HG02623 (cell line): ENCODE results near the gene PCBP1.
"Not testable (repeated sequence)": the region's sequence is repeated elsewhere in the genome, so short reads cannot be mapped to it uniquely, and the experiment has no call there.

ENCODE experiments used
- ATAC-seq: cut with Tn5 transposase; IDR thresholded peaks from one replicate; pipeline ENCODE4 v1.9.1; 2021; ENCODE audit warnings: moderate library complexity; ENCODE audit not compliant: unreplicated experiment

PCBP1 gene

GRCh38 chr2:70080610-70081200 lies 6.6 kb upstream of the PCBP1 start:
- ATAC-seq, result no peak

GRCh38 chr2:70081221-70081620 lies 6.1 kb upstream of the PCBP1 start:
- ATAC-seq, result no peak

DNA sequence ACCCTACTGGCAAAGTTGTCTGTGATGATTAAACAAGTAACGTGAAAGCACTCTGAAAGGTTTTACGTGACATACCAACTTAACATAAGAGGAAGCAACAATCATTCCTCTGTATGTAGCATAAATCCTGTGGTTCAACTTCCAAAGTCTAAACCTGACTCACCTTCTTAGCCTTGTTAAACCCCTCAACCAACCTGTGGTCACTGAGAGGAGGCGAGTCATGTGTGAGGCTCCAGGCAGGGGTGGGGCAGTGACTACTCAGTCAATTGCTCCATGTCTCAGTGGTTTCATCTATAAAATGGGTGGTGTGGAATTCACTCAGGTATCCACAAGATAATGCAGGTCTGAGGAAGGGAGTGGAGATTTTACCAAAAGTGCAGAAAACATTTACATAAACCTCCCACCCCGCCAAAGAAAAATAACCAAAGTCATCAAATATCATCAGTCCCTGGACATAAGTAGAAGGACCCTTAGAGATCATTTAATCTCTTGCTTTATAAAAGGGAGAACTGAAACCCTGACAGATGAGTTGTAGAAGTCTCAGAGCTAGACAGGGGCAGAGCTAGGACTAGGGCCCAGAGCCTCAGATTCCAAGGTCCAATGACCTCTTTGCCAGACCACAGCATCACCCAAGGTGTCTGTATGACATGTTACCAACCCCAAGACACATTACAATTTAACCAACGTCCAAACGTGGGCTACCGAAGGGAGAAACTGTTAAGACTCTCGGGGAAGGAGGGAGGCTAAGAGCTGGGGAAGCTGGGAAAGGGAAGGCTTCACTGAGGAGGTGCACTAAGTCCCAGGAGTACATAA lies 3.7 kb upstream of the PCBP1 start:
- ATAC-seq, result no peak

DNA sequence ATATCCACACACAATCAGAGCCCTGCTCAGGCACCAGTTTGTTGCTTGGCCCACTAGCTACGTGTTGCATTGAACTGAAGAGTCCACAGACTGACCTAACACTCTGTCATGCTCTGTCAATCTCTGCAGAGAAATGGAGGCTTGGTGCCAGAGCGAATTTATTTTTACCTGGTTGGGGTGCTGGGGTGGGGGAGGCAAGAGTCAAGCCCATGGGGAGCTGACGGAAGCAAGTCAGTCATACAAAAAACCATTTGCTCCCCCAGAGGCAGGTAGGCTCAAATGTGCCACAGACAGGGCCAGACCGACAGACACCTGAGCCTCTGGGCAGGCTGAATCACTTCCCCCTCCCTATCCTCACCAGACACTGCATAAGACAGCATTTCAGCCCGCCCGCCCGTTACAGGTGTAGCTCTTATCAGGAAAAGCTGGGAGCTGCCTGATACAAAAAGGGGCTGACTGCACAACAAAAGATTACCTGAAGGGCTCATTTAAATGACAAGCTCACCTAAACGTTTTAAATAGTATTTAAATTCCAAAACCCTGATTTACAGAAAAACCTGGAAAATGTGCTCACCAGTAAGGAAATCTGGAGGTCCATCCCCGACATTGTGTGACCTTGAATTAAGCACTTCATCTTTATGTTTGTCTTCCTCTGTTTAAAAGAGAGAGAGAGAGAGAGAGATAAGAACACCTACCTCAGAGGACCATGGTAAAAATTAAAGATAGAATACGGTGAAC lies 2.1 kb upstream of the PCBP1 start:
- no peak for ATAC-seq

- no peak for ATAC-seq
Observed at GRCh38 chr2:70085711-70086277, 1.5 kb upstream of the PCBP1 start.

DNA sequence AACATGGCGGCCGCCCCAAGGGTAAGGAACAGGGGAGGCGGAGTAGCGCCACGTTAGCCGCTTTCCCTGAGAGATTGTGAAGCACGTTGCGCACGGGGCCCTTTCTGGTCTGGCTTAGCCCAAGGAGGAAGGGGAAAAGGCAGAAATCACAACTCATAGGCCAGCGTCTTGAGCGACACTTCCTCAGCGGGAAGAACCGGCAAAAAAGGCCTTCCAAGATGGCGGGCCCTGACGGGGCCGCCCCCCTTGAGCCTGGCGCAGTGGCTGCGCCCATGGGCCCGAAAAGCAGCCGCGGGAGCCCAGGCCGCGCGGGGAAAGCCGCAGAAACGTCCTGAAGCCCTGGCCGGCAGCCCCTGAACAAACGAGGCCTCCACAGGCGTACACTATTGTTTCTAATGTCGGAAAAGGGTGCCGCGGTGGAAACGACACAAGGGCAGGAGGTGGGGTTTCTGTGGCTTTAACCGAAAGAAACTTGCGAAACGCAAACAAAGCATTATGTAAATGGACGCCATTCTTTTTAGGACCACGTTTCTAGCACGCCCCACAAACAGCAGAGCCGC lies 919 bp upstream of the PCBP1 start:
- ATAC-seq, result peak; percentile 32

GRCh38 chr2:70087702-70088597 lies 673 bp downstream of the PCBP1 start:
- no peak for ATAC-seq

DNA sequence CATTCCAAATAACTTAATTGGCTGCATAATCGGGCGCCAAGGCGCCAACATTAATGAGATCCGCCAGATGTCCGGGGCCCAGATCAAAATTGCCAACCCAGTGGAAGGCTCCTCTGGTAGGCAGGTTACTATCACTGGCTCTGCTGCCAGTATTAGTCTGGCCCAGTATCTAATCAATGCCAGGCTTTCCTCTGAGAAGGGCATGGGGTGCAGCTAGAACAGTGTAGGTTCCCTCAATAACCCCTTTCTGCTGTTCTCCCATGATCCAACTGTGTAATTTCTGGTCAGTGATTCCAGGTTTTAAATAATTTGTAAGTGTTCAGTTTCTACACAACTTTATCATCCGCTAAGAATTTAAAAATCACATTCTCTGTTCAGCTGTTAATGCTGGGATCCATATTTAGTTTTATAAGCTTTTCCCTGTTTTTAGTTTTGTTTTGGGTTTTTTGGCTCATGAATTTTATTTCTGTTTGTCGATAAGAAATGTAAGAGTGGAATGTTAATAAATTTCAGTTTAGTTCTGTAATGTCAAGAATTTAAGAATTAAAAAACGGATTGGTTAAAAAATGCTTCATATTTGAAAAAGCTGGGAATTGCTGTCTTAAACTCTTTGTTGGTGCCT lies 1.4 kb downstream of the PCBP1 start:
- no peak for ATAC-seq

DNA sequence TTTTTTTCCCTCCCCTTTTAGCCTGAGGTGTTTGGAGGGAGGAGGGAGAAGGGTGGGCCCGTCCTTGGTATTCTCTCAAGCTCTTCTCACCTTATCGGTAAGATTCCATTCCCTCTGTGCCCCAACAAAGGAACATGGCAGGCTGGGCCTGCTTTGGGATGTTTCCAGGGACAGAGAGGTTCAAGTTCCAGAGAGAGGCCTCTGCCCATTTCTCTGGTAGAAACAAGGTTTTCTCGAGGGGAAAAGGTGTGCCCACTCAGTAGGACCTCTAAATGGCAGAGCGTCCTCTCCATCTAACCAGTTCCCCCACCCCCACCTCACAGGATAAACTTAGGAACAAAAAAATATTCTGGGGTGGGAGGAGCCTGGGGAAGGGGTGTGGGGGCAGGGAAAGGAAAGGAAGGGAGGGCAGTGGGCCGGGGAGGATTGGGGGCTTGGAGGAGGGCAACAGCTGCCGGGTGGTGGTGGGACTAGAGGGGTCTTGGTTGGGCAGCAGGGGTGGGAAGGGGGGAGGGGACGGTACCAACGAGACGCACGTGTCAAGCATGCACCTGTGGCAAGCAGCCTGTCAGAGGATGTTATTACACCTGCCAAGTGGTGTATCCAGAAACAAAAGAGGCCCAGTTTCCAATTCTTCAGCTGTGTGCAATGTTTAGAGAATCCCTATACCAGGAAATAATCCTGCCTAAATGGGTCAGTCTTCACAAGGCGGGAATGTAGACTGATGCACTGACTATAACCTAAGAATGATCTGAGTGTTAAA lies 2.1 kb downstream of the PCBP1 start:
- ATAC-seq, result no peak

GRCh38 chr2:70089983-70090525 lies 2.8 kb downstream of the PCBP1 start:
- ATAC-seq, result no peak

- ATAC-seq, result no peak
Observed at GRCh38 chr2:70090706-70091334, 3.5 kb downstream of the PCBP1 start.

DNA sequence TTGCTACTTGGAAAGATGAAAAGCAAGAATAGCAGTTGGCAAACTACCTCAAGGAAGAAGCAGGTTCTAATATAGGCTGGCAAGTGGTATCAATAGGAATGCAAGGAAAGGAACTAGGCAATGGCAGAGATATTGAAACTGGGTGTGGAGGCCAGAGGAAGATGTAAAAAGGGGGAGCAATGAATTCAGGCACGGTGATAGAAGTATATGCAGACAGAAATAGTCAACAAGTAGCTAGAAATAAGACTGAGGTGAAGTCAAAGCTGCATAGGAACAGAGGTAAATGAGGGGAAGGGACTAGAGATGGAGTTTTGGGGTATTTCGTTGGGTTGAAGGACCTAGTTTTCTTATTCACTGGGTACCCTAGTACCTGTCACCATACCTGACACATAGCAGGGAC lies 4.1 kb downstream of the PCBP1 start:
- no peak for ATAC-seq

DNA sequence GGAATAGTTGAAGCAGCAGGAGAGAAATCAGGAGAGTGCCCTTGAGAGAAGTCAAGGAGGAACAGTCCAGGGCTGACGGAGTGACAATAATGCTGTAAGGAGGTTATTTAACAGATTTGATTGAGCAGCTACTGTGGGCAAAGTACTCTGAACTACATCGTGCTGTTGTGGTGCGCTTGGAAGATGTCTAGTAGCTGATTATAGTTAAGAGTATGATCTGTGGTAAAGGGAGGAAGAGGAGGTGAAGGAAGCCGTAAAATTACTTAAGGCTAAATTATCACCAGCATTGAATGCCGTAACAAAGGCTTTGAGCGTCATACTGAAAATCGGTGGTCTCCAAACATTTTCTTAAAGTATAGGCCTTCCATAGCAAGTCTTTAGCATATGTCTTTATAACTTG lies 4.5 kb downstream of the PCBP1 start:
- no peak for ATAC-seq

DNA sequence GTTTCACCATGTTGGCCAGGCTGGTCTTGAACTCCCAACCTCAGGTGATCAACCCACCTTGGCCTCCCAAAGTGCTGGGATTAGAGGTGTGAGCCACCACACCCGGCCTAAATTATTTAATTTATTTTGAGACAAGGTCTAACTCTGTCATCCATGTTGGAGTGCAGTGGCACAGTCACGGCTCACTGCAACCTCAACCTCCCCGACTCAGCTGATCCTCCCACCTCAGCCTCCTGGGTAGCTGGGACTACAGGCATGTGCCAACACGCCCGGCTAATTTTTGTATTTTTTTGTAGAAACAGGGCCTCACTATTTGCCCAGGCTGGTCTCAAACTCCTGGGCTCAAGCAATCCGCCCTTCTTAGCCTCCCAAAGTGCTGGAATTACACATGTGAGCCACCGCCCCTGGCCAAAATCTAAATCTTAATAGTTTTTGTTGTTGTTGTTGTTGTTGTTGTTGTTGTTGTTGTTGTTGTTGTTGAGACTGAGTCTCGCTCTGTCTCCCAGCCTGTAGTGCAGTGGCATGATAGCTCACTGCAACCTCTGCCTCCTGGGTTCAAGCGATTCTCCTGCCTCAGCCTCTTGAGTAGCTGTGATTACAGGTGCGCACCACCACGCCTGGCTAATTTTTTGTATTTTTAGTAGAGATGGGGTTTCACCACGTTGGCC lies 5.4 kb downstream of the PCBP1 start:
- not testable (repeated sequence) for ATAC-seq

DNA sequence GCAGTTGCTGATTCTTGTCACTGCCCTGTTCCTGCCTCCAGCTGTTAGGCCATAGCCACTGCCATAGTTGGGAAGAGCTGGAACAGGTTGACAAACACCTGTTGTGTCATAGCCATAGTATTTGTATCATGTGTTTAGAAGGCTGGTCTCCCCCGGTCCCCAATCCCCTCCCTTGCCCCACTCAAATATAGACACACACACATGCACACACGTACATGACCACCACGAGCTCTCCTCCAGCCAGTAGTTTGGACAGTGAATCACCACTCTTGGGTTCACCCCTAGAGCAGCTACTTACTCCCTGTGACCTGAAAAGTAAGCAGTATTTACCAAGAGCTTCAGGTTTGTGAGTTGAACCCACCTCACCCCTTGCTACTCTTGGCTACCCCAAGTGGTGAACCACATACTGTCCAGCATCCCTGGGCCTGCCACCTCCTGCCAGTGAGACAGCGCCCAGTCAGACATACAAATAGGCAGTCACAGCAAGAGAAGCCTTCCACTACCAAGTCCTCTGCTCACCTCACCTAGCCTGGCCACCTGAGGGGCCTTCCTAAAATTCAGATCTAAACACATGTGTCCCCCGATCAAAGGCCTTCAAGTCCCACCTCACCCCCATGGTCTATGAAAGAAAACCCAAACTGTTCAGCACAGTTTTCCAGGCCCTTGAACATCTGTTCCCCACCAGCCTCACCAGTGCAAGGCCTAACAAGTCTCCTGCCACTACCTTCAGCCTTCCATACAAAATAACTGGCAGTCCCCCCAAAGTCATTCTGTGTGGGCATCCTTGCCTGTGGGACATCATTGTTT lies 7.1 kb downstream of the PCBP1 start:
- ATAC-seq, result no peak

DNA sequence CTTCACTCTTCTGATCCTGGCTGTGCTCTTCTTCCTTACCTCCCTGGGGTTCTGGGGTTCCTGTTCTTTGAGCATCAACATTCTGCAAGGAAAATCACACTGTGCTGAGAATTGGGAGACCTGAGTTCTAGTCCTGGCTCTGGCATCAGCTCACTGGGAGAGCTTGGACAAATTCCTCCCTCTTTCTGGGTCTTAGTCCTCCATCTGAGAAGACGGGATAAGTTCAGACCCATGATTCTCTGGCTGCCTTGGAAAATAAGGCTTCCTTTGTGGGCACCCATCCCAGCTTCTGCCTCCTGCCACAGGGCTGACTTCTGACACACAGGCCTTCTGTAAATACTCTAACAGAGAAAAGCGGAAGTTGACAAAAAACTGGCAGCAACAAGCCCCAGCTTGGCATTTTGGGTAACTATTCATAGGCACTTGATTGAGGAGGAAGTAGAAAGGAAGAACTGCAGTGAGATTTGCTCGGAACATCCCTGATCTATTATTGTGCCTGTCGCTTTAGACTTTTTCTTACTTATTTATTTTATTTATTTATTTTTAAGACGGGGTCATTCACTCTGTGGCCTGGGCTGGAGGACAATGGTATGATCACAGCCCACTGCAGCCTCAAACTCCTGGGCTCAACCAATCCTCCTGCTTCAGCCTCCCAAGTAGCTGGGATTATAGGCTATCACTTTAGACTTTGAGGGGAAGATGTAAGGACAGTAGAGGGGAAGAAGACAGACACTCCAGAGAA lies 7.9 kb downstream of the PCBP1 start:
- ATAC-seq, result peak; percentile 67
